Activated CD4-positive, alpha-beta T cell treated with anti-CD3 and anti-CD28 coated beads, Interleukin-2, amount 50 U/mL, for 4 hours (primary cell): ENCODE results near the gene LRRFIP1.

Experiments used
- DNase-seq, 2 experiments: peaks; one replicate each; pipeline ENCODE4 v3.0.0-alpha.2; 2020

The LRRFIP1 gene

GRCh38 chr2:237798236-237799059 lies 171.1 kb downstream of the LRRFIP1 start, which contains the start of gene RBM44:
TSS of gene RBM44 (plus strand) at chr2:237798779. CDS start at chr2:237813610, 14,831 bp downstream.
- no peak for DNase-seq

- DNase-seq, result no peak
These were observed 171.7 kb downstream of the LRRFIP1 start for GRCh38 chr2:237799060-237799428.

DNA sequence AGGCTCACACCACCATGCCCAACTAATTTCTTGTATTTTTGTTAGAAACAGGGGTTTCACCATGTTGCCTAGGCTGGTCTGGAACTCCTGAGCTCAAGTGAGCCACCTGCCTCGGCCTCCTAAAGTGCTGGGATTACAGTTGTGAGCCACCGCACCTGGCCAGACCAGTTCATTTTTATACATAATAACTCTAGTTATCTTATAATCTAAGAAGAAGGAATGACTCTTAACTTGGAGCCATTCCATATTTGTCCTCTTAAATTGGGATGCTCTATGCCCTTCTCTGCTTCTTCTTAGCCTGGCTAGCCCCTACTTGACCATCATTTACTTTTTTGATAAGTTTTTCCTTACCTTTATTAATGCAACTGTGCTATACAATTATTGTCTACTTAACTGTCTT lies 174.1 kb downstream of the LRRFIP1 start:
- no peak for DNase-seq

DNA sequence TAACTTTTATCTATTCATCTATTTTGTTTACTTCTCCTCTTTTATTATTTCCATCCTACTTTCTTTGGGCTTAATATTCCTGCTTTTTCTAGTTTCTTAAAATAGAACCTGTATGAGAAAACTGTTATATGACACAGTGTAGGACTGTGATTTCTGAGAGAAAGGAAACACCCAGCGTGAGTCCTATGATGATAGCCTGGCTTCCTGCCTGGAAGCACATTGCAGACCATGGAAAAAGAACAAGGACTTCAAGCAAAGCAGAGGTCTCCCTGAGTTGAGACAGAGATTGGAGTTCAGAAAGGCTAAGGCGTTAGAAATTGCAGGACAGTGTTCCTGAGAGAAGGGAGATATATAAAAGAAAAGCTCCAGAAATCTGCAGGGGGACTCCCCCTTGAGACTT lies 178.9 kb downstream of the LRRFIP1 start:
- no peak for DNase-seq

- DNase-seq, result no peak
These were observed 188.2 kb downstream of the LRRFIP1 start for GRCh38 chr2:237815637-237816036.

GRCh38 chr2:237816531-237816930 lies 189.1 kb downstream of the LRRFIP1 start:
- DNase-seq, result no peak

DNA sequence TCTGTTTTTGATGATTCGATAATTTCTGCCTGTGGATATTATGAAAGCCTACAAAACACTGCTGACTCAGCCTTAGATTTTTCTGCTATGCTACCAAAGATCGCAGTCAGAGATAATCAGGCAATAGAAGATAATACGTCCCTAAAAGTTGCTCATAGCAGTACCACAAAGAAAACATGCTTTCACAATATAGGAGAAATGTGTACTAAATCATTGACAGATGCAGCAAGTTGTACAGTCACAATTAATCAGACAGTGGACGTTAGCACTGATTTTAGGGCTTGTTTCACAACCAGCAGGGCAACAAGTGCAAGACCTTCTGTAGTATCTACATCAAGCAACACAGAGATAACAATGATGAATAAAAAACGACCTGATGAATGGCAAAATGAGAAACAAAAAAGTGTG lies 190.7 kb downstream of the LRRFIP1 start:
- no peak for DNase-seq

GRCh38 chr2:237819231-237819630 lies 191.8 kb downstream of the LRRFIP1 start:
- no peak for DNase-seq

- DNase-seq, result no peak
These were observed 193.0 kb downstream of the LRRFIP1 start for GRCh38 chr2:237820421-237820820.

- DNase-seq, result no peak
These were observed 196.2 kb downstream of the LRRFIP1 start for GRCh38 chr2:237823544-237823943.

- DNase-seq, result no peak
These were observed 196.7 kb downstream of the LRRFIP1 start for GRCh38 chr2:237824085-237824484.

DNA sequence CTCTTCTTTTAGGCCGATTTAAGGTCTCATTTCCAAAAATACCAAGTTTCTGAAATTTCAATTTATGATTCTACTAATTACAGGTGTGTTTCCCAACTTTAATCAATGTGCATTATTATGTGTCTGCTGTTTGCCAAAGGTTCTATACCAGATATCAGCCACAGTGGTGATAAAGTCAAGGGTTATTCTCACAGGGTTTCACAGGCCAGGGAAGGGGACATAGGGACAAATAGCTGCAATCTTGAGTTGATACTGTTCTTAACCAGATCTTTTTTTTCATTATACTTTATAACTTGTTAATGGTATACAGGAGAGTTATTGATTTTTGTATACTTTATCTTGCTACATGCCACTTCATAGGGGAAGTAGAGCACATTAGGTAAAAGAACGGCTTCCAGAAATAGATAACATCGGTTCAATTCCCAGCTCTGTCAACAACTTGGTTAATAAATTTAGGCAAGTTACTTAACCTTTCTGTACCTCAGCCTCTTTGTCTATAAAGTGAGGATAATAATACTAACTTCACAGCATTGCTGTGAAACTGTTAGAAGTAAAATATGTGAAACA lies 200.1 kb downstream of the LRRFIP1 start:
- no peak for DNase-seq
